Mucosa of descending colon (tissue), 3 donors: ENCODE data around the gene NSMF. TPM values are rescaled to one million over a fixed set of nuclear protein-coding genes. Genes with fewer than 3 reads are reported as not detected.
A peak's percentile ranks its signal among the peaks of the same experiment; 100 is the strongest.

Experiments used
- ATAC-seq: fragments of 200-7000 bp; cut with Tn5 transposase; one replicate; pipeline ENCODE4 v1.9.1; 2020; ENCODE audit warnings: mild to moderate bottlenecking, moderate library complexity
- DNase-seq, 3 donors: peaks; one replicate each; pipeline ENCODE4 v3.0.0-alpha.2; 2020
- H3K36me3 ChIP-seq: fragments of 200-600 bp; one replicate; pipeline ENCODE4 v1.8.0; 2021; ENCODE audit warnings: low read depth, mild to moderate bottlenecking
- H3K4me1 ChIP-seq: fragments of 200-600 bp; one replicate; pipeline ENCODE4 v1.8.0; 2021; ENCODE audit warnings: low read depth, mild to moderate bottlenecking
- H3K4me3 ChIP-seq: fragments of 200-600 bp; one replicate; pipeline ENCODE4 v1.8.0; 2021; ENCODE audit warnings: mild to moderate bottlenecking
- H3K9me3 ChIP-seq: fragments of 200-600 bp; one replicate; pipeline ENCODE4 v1.8.0; 2021; ENCODE audit warnings: mild to moderate bottlenecking
- intact Hi-C, 2 donors: fragments of 100-400 bp; cut with DNase I in 1 of 2; cut with micrococcal nuclease in 1 of 2; formaldehyde crosslinking; loops; one replicate each; pipeline versions ENCODE4 v1.11.0 to v1.11.1; 2022; cut with DNase I, micrococcal nuclease
- long read RNA-seq, 2 donors: library from polyadenylated mRNA; unstranded; transcript quantifications; one replicate each; pipeline ENCODE4 v2.0.0, GENCODE V29; 2019 to 2021
- total RNA-seq, 3 donors: library from RNA; stranded (reverse); fragmentation: NEBNext Ultra II Directional in 2 of 3; extraction: Animal tissue kit (Norgen Biotek cat#: 25700) in 2 of 3; gene quantifications; one replicate each; pipeline versions ENCODE4 v1.2.1 to v1.2.4, GENCODE V29; 2021 to 2023
- TF ChIP-seq, protein P1 (sequence below): fragments of 200-600 bp; IDR thresholded peaks from one replicate; pipeline ENCODE4 v1.8.0; 2022; ENCODE audit warnings: antibody characterized with exemption, mild to moderate bottlenecking
- donor health status: DM: no; HTN: no; CAD: no; lungs with moderate emphysema.
- donor health status: DM: no; HTN: no; CAD: no.
- donor health status: DM: no; HTN: yes; CAD: no.

Gene NSMF, protein sequence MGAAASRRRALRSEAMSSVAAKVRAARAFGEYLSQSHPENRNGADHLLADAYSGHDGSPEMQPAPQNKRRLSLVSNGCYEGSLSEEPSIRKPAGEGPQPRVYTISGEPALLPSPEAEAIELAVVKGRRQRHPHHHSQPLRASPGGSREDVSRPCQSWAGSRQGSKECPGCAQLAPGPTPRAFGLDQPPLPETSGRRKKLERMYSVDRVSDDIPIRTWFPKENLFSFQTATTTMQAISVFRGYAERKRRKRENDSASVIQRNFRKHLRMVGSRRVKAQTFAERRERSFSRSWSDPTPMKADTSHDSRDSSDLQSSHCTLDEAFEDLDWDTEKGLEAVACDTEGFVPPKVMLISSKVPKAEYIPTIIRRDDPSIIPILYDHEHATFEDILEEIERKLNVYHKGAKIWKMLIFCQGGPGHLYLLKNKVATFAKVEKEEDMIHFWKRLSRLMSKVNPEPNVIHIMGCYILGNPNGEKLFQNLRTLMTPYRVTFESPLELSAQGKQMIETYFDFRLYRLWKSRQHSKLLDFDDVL
- 10 to 100 TPM; 30.1 to 48.0 (median 43.4) TPM for total RNA-seq
- long read RNA-seq, donor 1, transcript NSMF-205 (14 exons, 3,571 nt), result minor isoform, 9 of 117 reads
- long read RNA-seq, donor 1, transcript NSMF-201 (15 exons, 2,981 nt), result major isoform, 46 of 117 reads
- long read RNA-seq, donor 1, partial matches to known transcripts, result 11 of 117 reads
- long read RNA-seq, donor 1, other reads (novel, unspliced or antisense), result 51 of 117 reads
- long read RNA-seq, donor 2, partial matches to known transcripts, result 7 of 10 reads
- long read RNA-seq, donor 2, other reads (novel, unspliced or antisense), result 3 of 10 reads

DNA sequence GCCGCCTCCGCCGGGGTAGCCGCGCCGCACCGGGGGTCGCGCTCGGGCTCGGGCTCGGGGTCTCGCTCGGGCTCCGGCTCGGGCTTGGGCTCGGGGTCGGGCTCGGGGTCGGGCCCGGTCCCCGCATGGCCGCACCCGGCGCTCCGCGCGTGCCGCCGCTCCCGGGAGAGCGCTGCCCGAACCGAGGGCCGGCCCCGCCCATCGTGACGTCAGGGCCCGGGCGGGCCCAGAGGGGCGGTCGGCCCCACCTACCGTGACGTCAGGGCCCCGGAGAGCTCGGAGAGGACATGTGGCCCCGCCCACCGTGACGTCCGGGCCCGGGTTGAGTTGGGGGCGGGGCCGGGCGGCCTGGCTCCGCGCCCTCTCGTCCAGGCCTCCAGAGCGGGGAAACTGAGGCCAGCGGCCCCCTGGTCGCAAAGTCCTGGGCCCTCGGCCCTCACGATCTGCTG is at the start of gene NSMF:
TSS of gene NSMF (minus strand) at position 183 of the 449 bp plus-strand sequence. CDS start 232 bp downstream, outside the sequence.
- H3K4me3 ChIP-seq, result peak within 1 kb of the TSS; percentile 34
- DNase-seq, result peak; percentile 95 to 97 (median 97)
- no peaks in the 10 kb centered on the region for H3K36me3 ChIP-seq
- peak; percentile 87 for ATAC-seq
- H3K4me1 ChIP-seq, result peaks cover 24% of the 10 kb centered on the region
- TF ChIP-seq, protein P1, sequence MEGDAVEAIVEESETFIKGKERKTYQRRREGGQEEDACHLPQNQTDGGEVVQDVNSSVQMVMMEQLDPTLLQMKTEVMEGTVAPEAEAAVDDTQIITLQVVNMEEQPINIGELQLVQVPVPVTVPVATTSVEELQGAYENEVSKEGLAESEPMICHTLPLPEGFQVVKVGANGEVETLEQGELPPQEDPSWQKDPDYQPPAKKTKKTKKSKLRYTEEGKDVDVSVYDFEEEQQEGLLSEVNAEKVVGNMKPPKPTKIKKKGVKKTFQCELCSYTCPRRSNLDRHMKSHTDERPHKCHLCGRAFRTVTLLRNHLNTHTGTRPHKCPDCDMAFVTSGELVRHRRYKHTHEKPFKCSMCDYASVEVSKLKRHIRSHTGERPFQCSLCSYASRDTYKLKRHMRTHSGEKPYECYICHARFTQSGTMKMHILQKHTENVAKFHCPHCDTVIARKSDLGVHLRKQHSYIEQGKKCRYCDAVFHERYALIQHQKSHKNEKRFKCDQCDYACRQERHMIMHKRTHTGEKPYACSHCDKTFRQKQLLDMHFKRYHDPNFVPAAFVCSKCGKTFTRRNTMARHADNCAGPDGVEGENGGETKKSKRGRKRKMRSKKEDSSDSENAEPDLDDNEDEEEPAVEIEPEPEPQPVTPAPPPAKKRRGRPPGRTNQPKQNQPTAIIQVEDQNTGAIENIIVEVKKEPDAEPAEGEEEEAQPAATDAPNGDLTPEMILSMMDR, result no peak
- no peaks in the 10 kb centered on the region for H3K9me3 ChIP-seq
- intact Hi-C loops, result no loop called here

DNA sequence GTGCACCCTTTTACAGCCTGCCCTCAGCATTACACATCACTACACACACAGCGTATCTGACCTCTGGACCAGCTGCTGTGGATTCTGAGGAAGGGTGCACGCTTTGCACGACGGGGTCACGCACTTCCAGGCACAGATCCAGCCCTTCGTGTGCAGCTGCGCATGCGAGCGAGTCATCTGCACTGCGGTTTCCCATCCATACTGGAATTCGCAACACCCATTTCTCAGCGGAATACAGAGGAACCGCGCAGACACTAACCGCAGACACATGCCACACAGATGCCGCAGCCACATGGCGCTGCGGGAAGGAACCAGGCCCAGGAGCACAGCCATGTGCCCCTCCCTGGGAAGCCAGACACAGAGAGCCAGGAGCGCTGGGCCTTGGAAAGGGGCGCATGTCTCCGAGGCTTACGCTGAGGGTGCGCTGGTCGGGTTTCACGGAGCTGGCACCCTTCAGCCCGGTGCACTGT is 47.6 kb upstream of the NSMF start:
- ATAC-seq (peak; percentile 15), DNase-seq (peak in 1 of 3 donors; percentile 26)
- intact Hi-C loops, result no loop called here
- H3K36me3 ChIP-seq, result no peaks in the 10 kb centered on the region
- no peak overlapping the region for H3K4me3 ChIP-seq
- no peaks in the 10 kb centered on the region for H3K9me3 ChIP-seq
- TF ChIP-seq, protein P1, result no peak
- no peaks in the 10 kb centered on the region for H3K4me1 ChIP-seq

DNA sequence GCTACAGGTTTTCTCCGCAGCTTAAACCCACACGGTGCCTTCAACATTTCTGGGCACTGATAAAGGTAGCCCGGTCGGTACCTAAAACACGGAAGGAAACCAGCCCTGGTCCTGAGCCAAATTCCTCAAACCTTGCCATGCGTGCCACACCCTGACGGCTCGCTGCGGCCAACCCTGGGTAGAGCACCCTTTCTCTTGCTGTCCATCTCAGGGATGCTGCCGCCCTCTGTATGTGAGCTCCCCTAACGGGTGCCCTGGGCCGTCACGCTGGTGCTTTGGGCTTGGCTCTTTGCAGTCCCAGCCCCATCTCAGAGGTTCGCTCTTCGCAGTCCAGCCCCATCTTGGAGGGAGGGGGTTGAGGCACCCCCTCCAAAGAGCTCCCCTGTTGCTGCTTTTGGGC is 47.1 kb upstream of the NSMF start:
- TF ChIP-seq, protein P1, result no peak
- Histone ChIP-seq H3K4me3 (no peak overlapping the region), H3K9me3 (no peaks in the 10 kb centered on the region), H3K36me3 (no peaks in the 10 kb centered on the region), H3K4me1 (no peaks in the 10 kb centered on the region)
- DNase-seq (peak in 1 of 3 donors; percentile 47), ATAC-seq (peak; percentile 32)
- intact Hi-C loops, result no loop called here

DNA sequence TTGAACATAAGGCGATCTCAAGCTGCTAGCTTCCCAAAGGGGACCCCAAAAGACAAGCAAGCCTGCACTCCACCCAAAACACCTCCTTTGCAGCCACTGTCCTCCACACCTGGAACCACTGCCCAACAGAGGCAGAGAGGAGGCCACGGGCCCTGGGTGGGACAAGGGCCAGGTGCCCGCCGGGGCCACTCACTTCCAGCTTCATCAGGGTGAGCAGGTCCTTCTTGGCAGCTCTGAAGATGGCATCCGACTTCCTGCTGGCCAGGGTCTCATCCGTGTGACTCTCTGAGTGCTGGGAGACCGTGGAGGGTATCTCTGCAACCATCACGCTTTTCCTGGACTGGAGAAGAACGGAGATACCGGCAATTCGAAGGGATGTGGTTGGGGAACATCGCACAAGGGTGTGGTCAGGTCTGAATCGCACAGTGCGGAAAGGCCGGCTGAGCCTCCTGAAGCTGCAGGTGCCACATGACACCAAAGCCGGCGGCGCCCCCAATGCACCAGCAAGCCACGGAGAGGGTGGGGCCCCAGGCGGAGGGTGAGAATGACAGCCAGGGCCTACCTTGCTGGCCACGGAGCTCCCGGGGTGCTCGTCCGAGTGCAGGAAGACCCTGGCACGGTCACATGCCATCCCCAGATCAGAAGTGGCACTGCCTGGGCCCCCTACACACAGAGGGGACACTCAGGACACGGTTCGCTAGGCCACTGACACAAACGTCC is 46.4 kb upstream of the NSMF start:
- Histone ChIP-seq H3K4me1 (no peaks in the 10 kb centered on the region), H3K9me3 (no peaks in the 10 kb centered on the region), H3K36me3 (no peaks in the 10 kb centered on the region), H3K4me3 (no peak overlapping the region)
- no peak for ATAC-seq
- peak in 1 of 3 donors; percentile 44 for DNase-seq
- intact Hi-C loops, result no loop called here
- TF ChIP-seq, protein P1, result no peak

DNA sequence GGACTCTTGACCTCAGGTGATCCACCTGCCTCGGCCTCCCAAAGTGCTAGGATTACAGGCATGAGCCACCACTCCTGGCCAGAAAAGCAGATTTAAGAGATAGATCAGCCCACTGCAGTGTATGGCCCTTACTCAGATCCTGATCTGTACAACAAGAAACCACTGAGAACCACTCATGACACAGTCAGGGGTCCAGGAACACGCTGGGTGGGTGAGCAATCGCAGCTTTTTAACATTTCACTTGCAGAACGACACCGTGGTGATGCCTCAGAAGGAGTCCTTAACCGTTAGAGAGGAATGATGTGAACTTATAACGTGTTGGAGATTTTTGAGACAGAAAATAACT is 45.3 kb upstream of the NSMF start:
- H3K36me3 ChIP-seq, result no peaks in the 10 kb centered on the region
- TF ChIP-seq, protein P1, result no peak
- intact Hi-C loops, result no loop called here
- H3K9me3 ChIP-seq, result no peaks in the 10 kb centered on the region
- no peak overlapping the region for H3K4me3 ChIP-seq
- H3K4me1 ChIP-seq, result no peaks in the 10 kb centered on the region
- DNase-seq, result no peak
- ATAC-seq, result no peak
